Liver (tissue), 3 donors: ENCODE measurements around the gene INPP5A.

ENCODE experiments used
- CTCF ChIP-seq: fragments of 150-350 bp; IDR thresholded peaks from 2 replicates; pipeline ENCODE4 v1.5.1; 2017; ENCODE audit warnings: improper control_type of control experiment, low read depth, low read length; ENCODE audit not compliant: missing input control
- GABPA ChIP-seq, 2 donors: IDR thresholded peaks in 1 of 2; conservative IDR thresholded peaks in 1 of 2; 2 replicates each; pipeline ENCODE4 v1.6.1; 2016; ENCODE audit warnings: antibody characterized with exemption in 2 of 2, mild to moderate bottlenecking in 1 of 2, moderate library complexity in 1 of 2
- MAX ChIP-seq: IDR thresholded peaks from 2 replicates; pipeline ENCODE4 v1.6.1; 2016; ENCODE audit warnings: antibody characterized with exemption
- RAD21 ChIP-seq, 2 donors: IDR thresholded peaks; 2 replicates each; pipeline ENCODE4 v1.6.1; 2016; ENCODE audit warnings: antibody characterized with exemption in 2 of 2, mild to moderate bottlenecking in 2 of 2
- REST ChIP-seq: IDR thresholded peaks from 2 replicates; pipeline ENCODE4 v1.6.1; 2016; ENCODE audit warnings: antibody characterized with exemption, mild to moderate bottlenecking
- ZBTB33 ChIP-seq: IDR thresholded peaks from 2 replicates; pipeline ENCODE4 v1.6.1; 2016; ENCODE audit warnings: antibody characterized with exemption
- donor health status: healthy.
- donor health status: healthy.

GRCh38 chr10:132665946-132666704 lies 128.5 kb downstream of the INPP5A start:
- TF ChIP-seq CTCF = no peak
- TF ChIP-seq MAX = no peak
- TF ChIP-seq RAD21 (IDR thresholded peaks at IDR 0.05) = no peak
- TF ChIP-seq GABPA (IDR thresholded peaks at IDR 0.05 in 1 of 2, conservative IDR thresholded peaks at IDR 0.05 in 1 of 2) = no peak
- no peak for TF ChIP-seq REST
- no peak for TF ChIP-seq ZBTB33
